Liver (tissue), 3 donors: ENCODE measurements around the gene GPBP1L1.

ENCODE experiments used
- ATF3 ChIP-seq: IDR thresholded peaks from 2 replicates; pipeline ENCODE4 v1.6.1; 2016; ENCODE audit warnings: antibody characterized with exemption
- EGR1 ChIP-seq, 2 donors: IDR thresholded peaks; 2 replicates each; pipeline ENCODE4 v1.6.1; 2016 to 2018; ENCODE audit warnings: antibody characterized with exemption in 2 of 2, low read depth in 2 of 2
- FOXA1 ChIP-seq: IDR thresholded peaks from 2 replicates; pipeline ENCODE4 v1.6.1; 2016; ENCODE audit warnings: antibody characterized with exemption
- GABPA ChIP-seq, 2 donors: IDR thresholded peaks in 1 of 2; conservative IDR thresholded peaks in 1 of 2; 2 replicates each; pipeline ENCODE4 v1.6.1; 2016; ENCODE audit warnings: antibody characterized with exemption in 2 of 2, mild to moderate bottlenecking in 1 of 2, moderate library complexity in 1 of 2
- JUND ChIP-seq, 2 donors: IDR thresholded peaks; 2 replicates each; pipeline ENCODE4 v1.6.1; 2016; ENCODE audit warnings: antibody characterized with exemption in 2 of 2
- MAX ChIP-seq: IDR thresholded peaks from 2 replicates; pipeline ENCODE4 v1.6.1; 2016; ENCODE audit warnings: antibody characterized with exemption
- NR2F2 ChIP-seq: IDR thresholded peaks from 2 replicates; pipeline ENCODE4 v1.6.1; 2016; ENCODE audit warnings: antibody characterized with exemption
- RAD21 ChIP-seq, 2 donors: IDR thresholded peaks; 2 replicates each; pipeline ENCODE4 v1.6.1; 2016; ENCODE audit warnings: antibody characterized with exemption in 2 of 2, mild to moderate bottlenecking in 2 of 2
- REST ChIP-seq: IDR thresholded peaks from 2 replicates; pipeline ENCODE4 v1.6.1; 2016; ENCODE audit warnings: antibody characterized with exemption, mild to moderate bottlenecking
- RXRA ChIP-seq, 2 donors: IDR thresholded peaks; 2 replicates each; pipeline ENCODE4 v1.6.1; 2017 to 2018; ENCODE audit warnings: antibody characterized with exemption in 2 of 2, mild to moderate bottlenecking in 1 of 2
- SP1 ChIP-seq: IDR thresholded peaks from 2 replicates; pipeline ENCODE4 v1.6.1; 2018; ENCODE audit warnings: antibody characterized with exemption, mild to moderate bottlenecking
- TAF1 ChIP-seq: conservative IDR thresholded peaks from 2 replicates; pipeline ENCODE4 v1.6.1; 2016; ENCODE audit warnings: antibody characterized with exemption, mild to moderate bottlenecking
- YY1 ChIP-seq: IDR thresholded peaks from 2 replicates; pipeline ENCODE4 v1.6.1; 2016; ENCODE audit warnings: antibody characterized with exemption, mild to moderate bottlenecking
- TF ChIP-seq, protein P1 (sequence below): fragments of 150-350 bp; IDR thresholded peaks from 2 replicates; pipeline ENCODE4 v1.5.1; 2017; ENCODE audit warnings: improper control_type of control experiment, low read depth, low read length; ENCODE audit not compliant: missing input control
- donor health status: healthy.
- donor health status: healthy.

DNA sequence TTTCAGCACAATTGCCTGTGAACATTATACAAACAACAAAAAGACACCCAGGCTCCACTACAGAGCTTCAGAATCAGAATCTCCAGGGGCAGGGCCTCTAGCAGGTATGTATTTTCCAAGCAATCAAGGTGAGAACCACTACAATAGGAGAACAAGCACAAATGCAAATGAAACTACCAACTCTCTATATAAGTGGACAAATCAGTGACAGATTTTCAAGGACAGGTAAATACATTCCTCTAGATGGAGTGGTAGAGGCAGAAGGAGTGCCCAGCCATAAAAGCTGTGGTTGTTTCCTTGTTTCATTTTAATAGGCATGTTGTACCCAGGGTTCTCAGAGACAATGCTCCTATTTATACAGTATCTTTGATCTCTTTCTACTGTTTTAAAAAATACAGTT is 42.4 kb downstream of the GPBP1L1 start:
- no peak for TF ChIP-seq YY1
- TF ChIP-seq, protein P1, sequence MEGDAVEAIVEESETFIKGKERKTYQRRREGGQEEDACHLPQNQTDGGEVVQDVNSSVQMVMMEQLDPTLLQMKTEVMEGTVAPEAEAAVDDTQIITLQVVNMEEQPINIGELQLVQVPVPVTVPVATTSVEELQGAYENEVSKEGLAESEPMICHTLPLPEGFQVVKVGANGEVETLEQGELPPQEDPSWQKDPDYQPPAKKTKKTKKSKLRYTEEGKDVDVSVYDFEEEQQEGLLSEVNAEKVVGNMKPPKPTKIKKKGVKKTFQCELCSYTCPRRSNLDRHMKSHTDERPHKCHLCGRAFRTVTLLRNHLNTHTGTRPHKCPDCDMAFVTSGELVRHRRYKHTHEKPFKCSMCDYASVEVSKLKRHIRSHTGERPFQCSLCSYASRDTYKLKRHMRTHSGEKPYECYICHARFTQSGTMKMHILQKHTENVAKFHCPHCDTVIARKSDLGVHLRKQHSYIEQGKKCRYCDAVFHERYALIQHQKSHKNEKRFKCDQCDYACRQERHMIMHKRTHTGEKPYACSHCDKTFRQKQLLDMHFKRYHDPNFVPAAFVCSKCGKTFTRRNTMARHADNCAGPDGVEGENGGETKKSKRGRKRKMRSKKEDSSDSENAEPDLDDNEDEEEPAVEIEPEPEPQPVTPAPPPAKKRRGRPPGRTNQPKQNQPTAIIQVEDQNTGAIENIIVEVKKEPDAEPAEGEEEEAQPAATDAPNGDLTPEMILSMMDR: no peak
- TF ChIP-seq TAF1: no peak
- TF ChIP-seq ATF3: no peak
- TF ChIP-seq GABPA (IDR thresholded peaks at IDR 0.05 in 1 of 2, conservative IDR thresholded peaks at IDR 0.05 in 1 of 2): no peak
- peak; percentile 61 to 65 for TF ChIP-seq RAD21 (IDR thresholded peaks at IDR 0.05)
- no peak for TF ChIP-seq REST
- no peak for TF ChIP-seq RXRA (IDR thresholded peaks at IDR 0.05)
- no peak for TF ChIP-seq MAX
- no peak for TF ChIP-seq JUND (IDR thresholded peaks at IDR 0.05)
- no peak for TF ChIP-seq FOXA1
- TF ChIP-seq EGR1 (IDR thresholded peaks at IDR 0.05; ENCODE audit: low read depth in 2 of 2): no peak
- no peak for TF ChIP-seq SP1
- no peak for TF ChIP-seq NR2F2
